H9 (cell line): ENCODE results near the gene AHNAK2. TPM values are rescaled to one million over a fixed set of nuclear protein-coding genes. Genes with fewer than 3 reads are reported as not detected.
"Not testable (repeated sequence)": the region's sequence is repeated elsewhere in the genome, so short reads cannot be mapped to it uniquely, and the experiment has no call there.

Source experiments
- DNase-seq: peaks from one replicate; pipeline ENCODE4 v3.0.0-alpha.2; 2017
- H2AFZ ChIP-seq: one replicate; pipeline ENCODE4 v1.6.1; 2013; ENCODE audit warnings: mild to moderate bottlenecking, low read length, control low read depth, moderate library complexity
- H2AK5ac ChIP-seq: 2 replicates; pipeline ENCODE4 v1.6.1; 2013; ENCODE audit warnings: low read length, control low read depth, mixed read lengths; ENCODE audit not compliant: insufficient read length
- H2BK120ac ChIP-seq: one replicate; pipeline ENCODE4 v1.6.1; 2013; ENCODE audit warnings: low read depth, mild to moderate bottlenecking, low read length, control low read depth, inconsistent platforms; ENCODE audit not compliant: poor library complexity, severe bottlenecking
- H2BK12ac ChIP-seq: 2 replicates; pipeline ENCODE4 v1.6.1; 2013; ENCODE audit warnings: low read length, control low read depth, mixed read lengths, low read depth; ENCODE audit not compliant: insufficient read length
- H2BK15ac ChIP-seq: 2 replicates; pipeline ENCODE4 v1.6.1; 2013; ENCODE audit warnings: low read depth, low read length, control low read depth
- H2BK20ac ChIP-seq: one replicate; pipeline ENCODE4 v1.6.1; 2013; ENCODE audit warnings: low read depth, mild to moderate bottlenecking, low read length, control low read depth, inconsistent platforms; ENCODE audit not compliant: poor library complexity, severe bottlenecking
- H2BK5ac ChIP-seq: 2 replicates; pipeline ENCODE4 v1.6.1; 2013; ENCODE audit warnings: low read length, control low read depth, mixed read lengths; ENCODE audit not compliant: insufficient read length
- H3K14ac ChIP-seq: 2 replicates; pipeline ENCODE4 v1.6.1; 2013; ENCODE audit warnings: low read length, control low read depth; ENCODE audit not compliant: insufficient read depth
- H3K18ac ChIP-seq: 2 replicates; pipeline ENCODE4 v1.6.1; 2013; ENCODE audit warnings: low read depth, mild to moderate bottlenecking, mixed read lengths, low read length, control low read depth; ENCODE audit not compliant: insufficient read length
- H3K23ac ChIP-seq: 2 replicates; pipeline ENCODE4 v1.6.1; 2013; ENCODE audit warnings: low read length, control low read depth, mixed read lengths, low read depth; ENCODE audit not compliant: insufficient read length
- H3K23me2 ChIP-seq: 2 replicates; pipeline ENCODE4 v1.6.1; 2013; ENCODE audit warnings: low read depth, mild to moderate bottlenecking, mixed read lengths, low read length, control low read depth; ENCODE audit not compliant: insufficient read length, poor library complexity, severe bottlenecking
- H3K27ac ChIP-seq: 2 replicates; pipeline ENCODE4 v1.5.1; 2013; ENCODE audit warnings: low read length, control low read depth, mixed read lengths, low read depth; ENCODE audit not compliant: insufficient read length
- H3K27me3 ChIP-seq: 2 replicates; pipeline ENCODE4 v1.6.1; 2013; ENCODE audit warnings: low read length, control low read depth, inconsistent platforms; ENCODE audit not compliant: insufficient read depth
- H3K4ac ChIP-seq: 2 replicates; pipeline ENCODE4 v1.6.1; 2013; ENCODE audit warnings: low read depth, mild to moderate bottlenecking, control low read depth, inconsistent platforms, low read length, moderate library complexity
- H3K4me1 ChIP-seq: 2 replicates; pipeline ENCODE4 v1.6.1; 2013; ENCODE audit warnings: low read length, control low read depth, inconsistent platforms; ENCODE audit not compliant: insufficient read depth
- H3K4me2 ChIP-seq: 2 replicates; pipeline ENCODE4 v1.6.1; 2013; ENCODE audit warnings: low read length, control low read depth, mixed read lengths; ENCODE audit not compliant: insufficient read length, insufficient read depth
- H3K56ac ChIP-seq: 2 replicates; pipeline ENCODE4 v1.6.1; 2013; ENCODE audit warnings: low read depth, mild to moderate bottlenecking, mixed read lengths, low read length, control low read depth; ENCODE audit not compliant: insufficient read length
- H3K79me1 ChIP-seq: 2 replicates; pipeline ENCODE4 v1.6.1; 2013; ENCODE audit warnings: low read depth, mild to moderate bottlenecking, moderate library complexity, low read length, control low read depth, inconsistent platforms; ENCODE audit not compliant: insufficient read depth, poor library complexity, severe bottlenecking
- H3K79me2 ChIP-seq: 2 replicates; pipeline ENCODE4 v1.6.1; 2013; ENCODE audit warnings: low read length, control low read depth, inconsistent platforms; ENCODE audit not compliant: insufficient read depth
- H3K9ac ChIP-seq: 2 replicates; pipeline ENCODE4 v1.6.1; 2013; ENCODE audit warnings: low read length, control low read depth, mixed read lengths; ENCODE audit not compliant: insufficient read length; ENCODE audit errors: extremely low read depth
- H3K9me3 ChIP-seq: one replicate; pipeline ENCODE4 v1.6.1; 2013; ENCODE audit warnings: low read depth, low read length, inconsistent platforms; ENCODE audit not compliant: control insufficient read depth
- H3T11ph ChIP-seq: one replicate; pipeline ENCODE4 v1.6.1; 2013; ENCODE audit warnings: mild to moderate bottlenecking, low read length, control low read depth, inconsistent platforms
- H4K20me1 ChIP-seq: one replicate; pipeline ENCODE4 v1.6.1; 2013; ENCODE audit not compliant: control insufficient read depth, insufficient read length, insufficient read depth
- H4K5ac ChIP-seq: 2 replicates; pipeline ENCODE4 v1.6.1; 2013; ENCODE audit warnings: low read depth, mild to moderate bottlenecking, mixed read lengths, low read length, control low read depth; ENCODE audit not compliant: insufficient read length
- H4K8ac ChIP-seq: replicated peaks from 2 replicates; pipeline ENCODE4 v1.6.1; 2013; ENCODE audit warnings: low read length, control low read depth, mixed read lengths, low read depth; ENCODE audit not compliant: insufficient read length
- H4K91ac ChIP-seq: 2 replicates; pipeline ENCODE4 v1.6.1; 2013; ENCODE audit warnings: low read depth, mild to moderate bottlenecking, moderate library complexity, mixed read lengths, low read length, control low read depth; ENCODE audit not compliant: insufficient read length
- H3K27ac Mint-ChIP-seq, 3 experiments: 2 replicates in 2 of 3; 3 replicates in 1 of 3; pipeline ENCODE4 v1.8.0; 2020 to 2021; ENCODE audit warnings: mixed read lengths in 3 of 3, mild to moderate bottlenecking in 1 of 3, moderate library complexity in 1 of 3
- H3K27me3 Mint-ChIP-seq: 2 replicates; pipeline ENCODE4 v1.8.0; 2021; ENCODE audit warnings: low read depth, mild to moderate bottlenecking, moderate library complexity, mixed read lengths
- H3K36me3 Mint-ChIP-seq, 3 experiments: 2 replicates in 2 of 3; 3 replicates in 1 of 3; pipeline ENCODE4 v1.8.0; 2020 to 2021; ENCODE audit warnings: low read depth in 3 of 3, mixed read lengths in 3 of 3; ENCODE audit not compliant: insufficient read depth in 1 of 3
- H3K4me1 Mint-ChIP-seq, 2 experiments: 2 replicates each; pipeline ENCODE4 v1.8.0; 2020; ENCODE audit warnings: mixed read lengths in 2 of 2
- H3K4me3 Mint-ChIP-seq, 2 experiments: 2 replicates in 1 of 2; 3 replicates in 1 of 2; pipeline ENCODE4 v1.8.0; 2020 to 2021; ENCODE audit warnings: mild to moderate bottlenecking in 2 of 2, mixed read lengths in 2 of 2, moderate library complexity in 1 of 2
- H3K9me3 Mint-ChIP-seq, 2 experiments: 2 replicates in 1 of 2; 3 replicates in 1 of 2; pipeline ENCODE4 v1.8.0; 2020; ENCODE audit warnings: mild to moderate bottlenecking in 2 of 2, mixed read lengths in 2 of 2, moderate library complexity in 1 of 2
- WGBS: extraction: QIAGEN DNeasy Blood & Tissue Kit; methylation state at CpG from one replicate; pipeline ENCODE4 v1.1.7; 2013; ENCODE audit warnings: missing lambda C conversion rate, low lambda C conversion rate, mixed read lengths; ENCODE audit not compliant: insufficient read length; ENCODE audit errors: extremely low coverage; 5-methylcytosine and 5-hydroxymethylcytosine counted together
- total RNA-seq: library from RNA; stranded (reverse); gene quantifications from 2 replicates; pipeline ENCODE4 v1.2.1, GENCODE V29; 2021

The AHNAK2 gene
- total RNA-seq, 1 experiment from 2014 or later: 2.8 TPM

DNA sequence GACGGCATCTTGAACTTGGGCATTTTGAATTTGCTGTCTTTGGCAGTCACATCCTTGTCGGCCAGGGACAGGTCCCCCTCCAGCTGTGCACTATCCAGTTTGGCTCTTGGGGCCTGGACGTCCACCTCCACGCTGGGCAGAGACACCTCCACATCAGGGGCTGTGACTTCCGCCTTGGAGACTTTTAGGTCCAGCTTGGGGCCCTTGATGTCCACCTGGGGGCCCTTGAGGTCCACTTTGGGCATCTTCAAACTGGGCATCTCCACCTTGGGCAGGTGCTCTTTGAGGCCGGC is 34.2 kb downstream of the AHNAK2 start:
- not testable (repeated sequence) for H3K27ac Mint-ChIP-seq, H3K23me2 ChIP-seq, H3K27ac ChIP-seq, H3K23ac ChIP-seq, H4K5ac ChIP-seq, H3K4me2 ChIP-seq, H3K56ac ChIP-seq, H2BK20ac ChIP-seq, H3K18ac ChIP-seq, H3K79me2 ChIP-seq, H3K36me3 Mint-ChIP-seq, H2BK120ac ChIP-seq, H2BK5ac ChIP-seq, H3K27me3 ChIP-seq, H3T11ph ChIP-seq, H3K9ac ChIP-seq, H3K4me1 Mint-ChIP-seq, H3K4me1 ChIP-seq, H3K4me3 Mint-ChIP-seq, H4K20me1 ChIP-seq, H4K91ac ChIP-seq, DNase-seq, H4K8ac ChIP-seq, H2BK15ac ChIP-seq, H3K4ac ChIP-seq, H2AFZ ChIP-seq, H2BK12ac ChIP-seq, H2AK5ac ChIP-seq, H3K14ac ChIP-seq, H3K9me3 ChIP-seq, H3K79me1 ChIP-seq
- WGBS: no CpG with 5 or more reads among the region's 6 CpGs
- Mint-ChIP-seq H3K9me3 (peaks cover 0 to 20% of the 10 kb centered on the region in 2 experiments; a peak in 2 of 5 replicates), H3K27me3 (peaks cover 23% of the 10 kb centered on the region)

DNA sequence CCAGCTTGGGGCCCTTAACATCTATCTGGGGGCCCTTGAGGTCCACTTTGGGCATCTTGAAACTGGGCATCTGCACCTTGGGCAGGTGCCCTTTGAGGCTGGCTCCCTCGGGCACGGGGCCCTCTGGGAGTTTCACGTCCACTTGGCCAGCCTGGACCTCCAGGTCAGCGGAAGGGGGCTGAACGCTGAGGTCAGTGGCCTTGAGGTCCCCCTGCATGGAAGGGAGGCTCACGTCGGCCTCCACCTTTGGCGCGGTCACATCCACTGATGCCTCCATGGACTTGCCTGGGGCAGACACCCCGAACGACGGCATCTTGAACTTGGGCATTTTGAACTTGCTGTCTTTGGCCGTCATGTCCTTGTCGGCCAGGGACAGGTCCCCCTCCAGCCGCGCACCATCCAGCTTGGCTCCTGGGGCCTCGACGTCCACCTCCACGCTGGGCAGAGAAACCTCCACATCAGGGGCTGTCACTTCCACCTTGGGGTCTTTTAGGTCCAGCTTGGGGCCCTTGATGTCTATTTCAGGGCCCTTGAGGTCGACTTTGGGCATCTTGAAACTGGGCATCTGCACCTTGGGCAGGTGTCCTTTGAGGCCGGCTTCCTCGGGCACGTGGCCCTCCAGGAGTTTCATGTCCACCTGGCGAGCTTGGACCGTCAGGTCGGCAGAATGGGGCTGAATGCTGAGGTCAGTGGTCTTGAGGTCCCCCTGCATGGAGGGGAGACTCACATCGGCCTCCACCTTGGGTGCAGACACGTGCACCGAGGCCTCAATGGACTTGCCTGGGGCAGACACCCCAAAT is 34.8 kb downstream of the AHNAK2 start:
- H3K4me1 ChIP-seq, H3K14ac ChIP-seq, H3K56ac ChIP-seq, H3K27ac Mint-ChIP-seq, H3K4ac ChIP-seq, H3K79me2 ChIP-seq, H4K5ac ChIP-seq, H2AFZ ChIP-seq, H3K9me3 ChIP-seq, H3K23ac ChIP-seq, H2BK15ac ChIP-seq, H2BK12ac ChIP-seq, H2BK20ac ChIP-seq, H3K23me2 ChIP-seq, H2BK120ac ChIP-seq, H3T11ph ChIP-seq, H3K27me3 ChIP-seq, DNase-seq, H3K4me1 Mint-ChIP-seq, H3K4me3 Mint-ChIP-seq, H2BK5ac ChIP-seq, H4K20me1 ChIP-seq, H4K91ac ChIP-seq, H3K18ac ChIP-seq, H3K9ac ChIP-seq, H3K79me1 ChIP-seq, H3K27ac ChIP-seq, H3K4me2 ChIP-seq, H3K36me3 Mint-ChIP-seq, H2AK5ac ChIP-seq, H4K8ac ChIP-seq: not testable (repeated sequence)
- no CpG with 5 or more reads among the region's 29 CpGs for WGBS
- Mint-ChIP-seq H3K27me3 (peaks cover 28% of the 10 kb centered on the region), H3K9me3 (peaks cover 0 to 19% of the 10 kb centered on the region in 2 experiments; a peak in 2 of 5 replicates)
